Right forelimb (tissue), 1 donor: ENCODE data around the gene WEE1.
A peak's percentile ranks its signal among the peaks of the same experiment; 100 is the strongest.

Experiments
- DNase-seq: peaks from one replicate; pipeline ENCODE4 v3.0.0-alpha.2; 2018

WEE1 gene

DNA sequence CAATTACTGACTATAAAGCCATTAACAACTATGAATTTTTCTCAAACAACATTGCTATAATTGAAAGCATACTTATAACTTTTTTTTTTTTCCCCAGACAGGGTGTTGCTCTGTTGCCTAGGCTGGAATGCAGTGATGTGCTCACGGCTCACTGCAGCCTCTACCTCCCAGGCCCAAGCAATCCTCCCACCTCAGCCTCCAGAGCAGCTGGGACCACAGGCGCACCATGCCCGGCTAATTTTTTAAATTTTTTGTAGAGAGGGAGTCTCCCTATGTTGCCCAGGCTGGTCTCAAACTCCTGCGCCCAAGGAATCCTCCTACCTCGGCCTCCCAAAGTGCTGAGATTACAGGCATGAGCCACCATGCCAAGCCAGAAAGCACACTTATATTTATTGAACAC, 6.1 kb upstream of the WEE1 start:
- DNase-seq: no peak

DNA sequence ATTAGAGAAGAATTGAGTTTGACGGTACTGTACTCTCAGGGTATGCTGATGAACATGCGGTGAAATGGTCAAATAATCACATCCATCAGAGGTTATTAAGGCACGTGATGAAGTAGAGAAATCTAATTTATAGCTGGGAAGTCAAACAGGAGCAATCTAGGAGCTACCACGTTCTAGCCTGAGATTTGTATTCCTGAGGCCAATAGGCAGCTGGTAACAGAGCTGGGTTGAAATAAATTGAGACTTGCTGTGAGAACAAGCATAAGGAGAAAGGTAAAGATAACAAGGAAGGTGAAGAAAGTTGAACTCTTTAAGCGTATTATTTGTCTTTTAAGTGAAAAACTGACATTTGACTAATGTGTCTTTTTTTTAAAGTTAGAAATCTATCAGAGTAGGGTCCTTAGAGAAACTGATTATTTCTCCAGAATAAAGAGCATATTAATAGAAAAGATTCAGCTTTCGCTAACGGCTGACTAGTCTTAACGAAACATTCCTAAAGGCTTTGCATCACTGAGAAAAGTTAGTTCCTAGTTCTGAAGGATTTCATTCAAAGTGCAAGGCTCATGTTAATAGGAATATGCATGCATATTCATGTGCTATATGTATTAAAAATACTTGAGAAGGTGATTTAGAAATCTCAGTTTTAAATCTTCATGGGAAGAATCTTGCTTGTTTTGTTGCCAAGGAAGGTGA, 5.2 kb upstream of the WEE1 start:
- DNase-seq: no peak

DNA sequence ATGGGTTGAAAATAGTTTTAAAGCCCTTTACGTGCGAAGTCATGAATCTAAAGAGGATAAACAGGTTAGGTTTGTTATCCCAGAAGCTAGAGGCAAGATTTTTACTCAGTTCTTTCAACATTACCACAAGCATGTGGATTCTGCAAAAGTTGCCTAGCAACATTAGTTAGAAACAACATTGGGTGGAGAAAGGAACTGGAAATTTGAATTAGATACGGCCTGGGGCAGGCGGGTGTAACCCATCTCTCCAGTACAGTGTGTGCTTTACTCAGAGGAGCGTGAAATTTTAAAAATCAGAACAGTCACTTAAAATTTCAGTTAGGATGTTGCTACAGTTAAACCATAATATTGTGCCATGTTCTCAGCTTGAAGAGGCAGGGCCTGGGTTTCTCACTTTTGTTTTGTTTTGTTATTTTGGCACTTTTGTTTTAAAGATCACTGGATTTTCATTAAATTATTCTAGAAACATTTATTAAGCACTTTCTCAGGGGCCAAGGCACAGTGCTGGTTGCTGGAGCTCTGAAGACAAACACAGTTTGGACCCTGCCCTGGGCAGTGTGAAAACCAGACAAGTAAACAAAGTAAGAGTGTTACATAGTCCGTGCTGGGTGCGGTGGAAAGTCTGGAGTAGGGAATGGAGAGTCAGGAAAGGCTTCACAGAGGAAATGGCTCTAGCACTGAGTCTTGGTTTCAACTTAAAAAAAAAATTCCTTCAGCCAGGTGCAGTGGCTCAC, 4.4 kb upstream of the WEE1 start:
- DNase-seq: peak; percentile 64

DNA sequence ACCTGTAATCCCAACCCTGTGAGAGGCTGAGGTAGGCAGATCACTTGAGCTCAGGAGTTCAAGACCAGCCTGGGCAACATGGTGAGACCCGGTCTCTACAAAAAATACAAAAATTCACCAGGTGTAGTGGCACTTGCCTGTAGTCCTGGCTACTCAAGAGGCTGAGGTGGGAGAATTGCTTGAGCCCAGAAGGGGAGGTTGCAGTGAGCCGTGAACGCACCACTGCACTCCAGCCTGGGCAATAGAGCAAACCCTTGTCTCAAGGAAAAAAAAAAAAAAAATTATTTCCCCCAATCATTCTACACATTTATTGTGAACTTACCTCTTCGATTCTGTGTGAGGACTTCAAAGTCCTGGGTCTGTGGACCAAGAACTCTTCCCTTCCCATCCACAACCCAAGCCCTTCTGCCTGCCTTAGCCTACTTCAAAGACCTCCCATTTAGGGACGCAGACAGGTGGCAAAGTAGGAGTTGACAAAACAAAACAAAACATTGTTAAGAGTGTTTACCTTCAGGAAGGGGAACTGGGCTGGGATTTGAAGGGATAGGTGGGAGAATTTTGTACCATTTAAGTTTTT, 3.8 kb upstream of the WEE1 start:
- no peak for DNase-seq

DNA sequence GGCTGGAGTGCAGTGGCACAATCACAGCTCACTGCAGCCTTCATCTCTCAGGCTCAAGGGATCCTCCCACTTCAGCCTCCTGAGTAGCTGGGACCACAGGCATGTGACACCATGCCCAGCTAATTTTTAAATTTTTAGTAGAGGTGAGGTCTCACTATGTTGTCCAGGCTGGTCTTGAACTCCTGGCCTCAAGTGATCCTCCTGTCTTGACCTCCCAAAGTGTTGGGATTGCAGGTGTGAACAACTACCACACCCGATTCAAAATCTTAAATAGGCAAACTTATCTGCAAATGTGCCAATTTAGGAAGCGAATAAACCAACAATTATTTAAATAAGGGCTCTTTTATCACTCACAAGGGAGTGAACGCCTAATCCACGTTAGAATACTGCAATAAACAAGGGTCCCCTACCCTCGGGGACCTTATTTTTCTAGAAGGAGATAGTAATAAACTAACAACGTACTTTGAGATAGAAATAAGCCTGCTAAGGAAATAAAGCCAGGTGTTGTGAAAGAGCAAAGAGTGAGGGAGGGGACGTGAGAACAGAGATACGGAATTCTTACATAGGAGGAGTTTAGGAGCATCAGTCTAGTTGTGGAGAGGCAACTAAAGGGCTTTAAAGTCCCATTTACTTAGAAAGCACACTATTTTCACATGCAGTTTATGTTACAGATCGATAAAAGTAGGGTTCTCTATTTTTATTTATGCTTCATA, 3.0 kb upstream of the WEE1 start:
- DNase-seq: no peak

DNA sequence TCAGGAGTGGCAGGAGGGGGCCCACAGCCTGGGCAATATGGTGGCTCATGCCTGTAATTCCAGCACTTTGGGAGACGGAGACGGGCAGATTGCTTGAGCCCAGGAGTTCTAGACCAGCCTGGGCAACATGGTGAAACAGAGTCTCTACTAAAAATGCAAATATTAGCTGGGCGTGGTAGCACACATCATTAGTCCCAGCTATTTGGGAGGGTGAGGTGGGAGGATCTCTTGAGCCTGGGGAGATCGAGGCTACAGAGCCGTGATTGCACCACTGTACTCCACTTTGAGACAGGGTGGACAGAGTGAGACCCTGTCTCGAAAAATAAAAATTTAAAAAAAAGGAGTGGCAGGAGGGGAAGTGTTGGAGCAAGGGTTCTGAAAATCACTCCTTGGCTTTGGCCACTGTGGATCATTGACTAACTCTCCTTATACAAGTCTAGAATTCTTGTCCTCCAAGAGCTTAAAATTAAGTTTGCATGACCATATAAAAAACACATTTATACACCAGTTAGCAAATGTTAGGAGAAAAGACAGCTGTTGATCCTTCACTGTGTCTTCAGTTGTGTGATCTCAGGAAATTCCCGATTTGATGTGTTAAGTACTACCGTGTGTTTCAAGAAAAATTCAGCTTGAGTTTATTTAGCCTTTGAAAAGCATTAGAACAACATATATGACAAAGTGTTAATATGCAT, 2.3 kb upstream of the WEE1 start:
- no peak for DNase-seq

DNA sequence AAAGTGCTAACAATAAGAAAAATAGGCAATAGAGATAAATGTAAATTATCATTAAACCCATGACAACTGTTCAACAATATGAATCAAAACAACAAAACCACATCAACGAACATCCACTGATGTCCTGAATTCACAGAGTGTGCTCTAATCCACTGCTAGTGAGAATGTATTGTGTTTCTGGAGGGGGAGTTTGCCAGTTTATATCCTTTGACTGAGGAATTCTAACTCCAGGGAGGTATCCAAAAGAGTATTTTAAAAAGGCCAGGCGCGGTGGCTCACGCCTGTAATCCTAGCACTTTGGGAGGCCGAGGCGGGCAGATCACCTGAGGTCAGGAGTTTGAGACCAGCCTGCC, 1.7 kb upstream of the WEE1 start:
- DNase-seq: no peak

DNA sequence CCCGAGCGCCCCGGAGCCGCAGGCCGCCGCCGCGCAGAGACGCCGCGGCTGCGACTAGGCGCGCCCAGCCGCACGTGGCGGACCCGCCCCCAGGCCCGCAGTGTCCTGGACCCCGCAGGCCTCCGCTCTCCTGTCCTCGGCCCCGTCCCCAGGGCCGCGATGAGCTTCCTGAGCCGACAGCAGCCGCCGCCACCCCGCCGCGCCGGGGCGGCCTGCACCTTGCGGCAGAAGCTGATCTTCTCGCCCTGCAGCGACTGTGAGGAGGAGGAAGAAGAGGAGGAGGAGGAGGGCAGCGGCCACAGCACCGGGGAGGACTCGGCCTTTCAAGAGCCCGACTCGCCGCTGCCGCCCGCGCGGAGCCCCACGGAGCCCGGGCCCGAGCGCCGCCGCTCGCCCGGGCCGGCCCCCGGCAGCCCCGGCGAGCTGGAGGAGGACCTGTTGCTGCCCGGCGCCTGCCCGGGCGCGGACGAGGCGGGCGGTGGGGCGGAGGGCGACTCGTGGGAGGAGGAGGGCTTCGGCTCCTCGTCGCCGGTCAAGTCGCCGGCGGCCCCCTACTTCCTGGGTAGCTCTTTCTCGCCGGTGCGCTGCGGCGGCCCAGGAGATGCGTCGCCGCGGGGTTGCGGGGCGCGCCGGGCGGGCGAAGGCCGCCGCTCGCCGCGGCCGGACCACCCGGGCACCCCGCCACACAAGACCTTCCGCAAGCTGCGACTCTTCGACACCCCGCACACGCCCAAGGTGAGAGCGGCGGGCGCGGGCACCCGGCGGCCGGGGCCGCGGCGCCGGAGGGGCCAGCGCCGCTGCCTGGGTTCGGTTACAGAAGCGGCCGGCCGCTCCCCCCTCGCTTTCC, 528 bp downstream of the WEE1 start:
- DNase-seq: no peak

DNA sequence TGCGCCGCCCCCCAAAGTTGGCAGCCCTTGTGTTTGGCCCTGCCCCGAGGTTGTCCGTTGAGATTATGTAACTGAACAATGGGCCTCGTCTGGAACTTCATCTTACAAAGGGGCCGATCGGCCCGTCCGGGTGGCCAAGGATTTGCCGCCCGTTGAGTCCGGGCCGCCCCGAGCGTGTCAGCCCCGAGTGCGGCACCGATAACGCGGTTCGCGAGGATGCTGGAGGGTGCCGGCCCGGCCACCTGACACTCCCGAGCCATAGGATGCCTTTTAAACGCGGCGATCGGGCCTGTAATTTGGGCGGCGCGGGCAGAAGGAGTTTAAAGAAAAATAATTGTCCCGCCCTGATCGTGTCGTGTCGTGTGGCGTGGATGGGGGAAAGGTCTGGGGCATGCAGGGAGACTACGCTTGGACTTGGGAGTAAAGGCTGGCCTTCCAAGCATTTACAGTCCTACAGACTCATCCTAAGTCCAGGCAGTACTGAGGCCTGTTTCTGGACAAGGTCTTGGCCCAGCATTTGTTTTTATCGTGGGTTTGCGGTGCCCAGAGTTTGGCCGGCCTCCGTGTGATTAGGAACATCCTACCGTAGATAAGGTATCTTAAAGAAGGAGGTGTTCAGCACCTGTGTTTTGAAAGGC, 1.3 kb downstream of the WEE1 start:
- DNase-seq: peak; percentile 71

DNA sequence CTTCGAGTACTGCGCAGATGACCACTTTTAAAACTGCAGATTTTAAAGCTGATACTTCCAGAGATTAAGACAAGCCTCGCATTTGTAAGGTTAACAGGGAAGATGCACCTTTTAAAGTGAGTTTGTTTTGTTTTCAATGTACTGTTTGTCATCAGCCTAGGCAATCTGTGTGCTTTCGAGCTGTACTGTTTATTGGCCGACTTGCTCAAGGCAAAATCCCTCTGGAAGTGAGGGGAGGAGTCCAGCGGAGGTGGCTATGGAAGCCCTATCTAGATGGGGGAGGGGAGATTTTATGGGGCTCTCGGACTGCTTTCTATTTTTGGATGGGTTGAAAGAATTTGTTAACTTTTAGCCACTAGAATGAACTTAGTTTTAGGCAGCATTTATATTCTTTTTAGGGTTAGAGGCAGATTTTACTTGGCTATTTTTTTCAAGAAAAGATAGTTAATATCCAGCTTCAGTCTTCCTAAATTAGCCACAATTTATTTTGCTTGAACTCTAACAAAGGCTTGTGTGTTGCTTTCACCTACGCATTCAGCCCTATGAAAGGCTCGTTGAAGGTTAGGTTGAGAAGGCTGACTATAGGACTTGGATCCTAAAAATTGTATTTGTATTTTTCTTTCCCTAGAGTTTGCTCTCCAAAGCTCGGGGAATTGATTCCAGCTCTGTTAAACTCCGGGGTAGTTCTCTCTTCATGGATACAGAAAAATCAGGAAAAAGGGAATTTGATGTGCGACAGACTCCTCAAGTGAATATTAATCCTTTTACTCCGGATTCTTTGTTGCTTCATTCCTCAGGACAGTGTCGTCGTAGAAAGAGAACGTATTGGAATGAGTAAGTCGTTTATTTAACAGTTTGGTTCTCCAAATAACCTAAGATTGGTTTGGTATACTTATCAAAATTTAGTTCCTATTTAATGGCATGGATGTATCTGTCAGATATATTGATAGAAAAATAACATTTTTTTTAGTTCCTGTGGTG, 2.1 kb downstream of the WEE1 start:
- peak; percentile 66 for DNase-seq

DNA sequence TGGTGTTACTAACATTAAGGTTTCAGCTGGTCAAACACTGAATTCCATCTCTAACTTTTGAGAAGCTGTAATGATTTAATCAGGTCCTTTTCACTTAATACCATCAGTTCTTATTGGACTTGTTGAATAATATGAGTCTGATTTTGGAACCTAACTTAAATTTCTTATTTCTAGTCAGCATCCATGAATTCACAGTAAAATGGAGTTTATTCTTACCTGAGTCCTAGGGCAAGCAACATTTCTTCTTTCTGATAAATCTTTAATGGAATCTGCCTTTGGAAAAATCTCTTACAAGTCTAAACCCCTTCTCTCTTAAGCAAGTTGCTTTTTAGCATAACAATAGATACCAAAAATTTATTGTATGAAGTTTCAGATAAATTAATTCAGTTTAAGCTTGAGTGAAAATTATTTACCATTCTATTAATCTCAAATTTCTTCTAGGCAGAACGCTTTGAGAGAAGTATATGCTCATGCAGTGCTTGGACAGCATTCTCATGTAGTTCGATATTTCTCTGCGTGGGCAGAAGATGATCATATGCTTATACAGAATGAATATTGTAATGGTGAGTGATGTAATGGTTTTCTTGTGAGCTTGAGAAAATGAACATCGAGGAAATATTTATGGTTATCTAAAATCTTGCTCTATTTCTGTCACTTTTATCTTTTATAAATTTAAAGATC, 3.4 kb downstream of the WEE1 start:
- DNase-seq: no peak

DNA sequence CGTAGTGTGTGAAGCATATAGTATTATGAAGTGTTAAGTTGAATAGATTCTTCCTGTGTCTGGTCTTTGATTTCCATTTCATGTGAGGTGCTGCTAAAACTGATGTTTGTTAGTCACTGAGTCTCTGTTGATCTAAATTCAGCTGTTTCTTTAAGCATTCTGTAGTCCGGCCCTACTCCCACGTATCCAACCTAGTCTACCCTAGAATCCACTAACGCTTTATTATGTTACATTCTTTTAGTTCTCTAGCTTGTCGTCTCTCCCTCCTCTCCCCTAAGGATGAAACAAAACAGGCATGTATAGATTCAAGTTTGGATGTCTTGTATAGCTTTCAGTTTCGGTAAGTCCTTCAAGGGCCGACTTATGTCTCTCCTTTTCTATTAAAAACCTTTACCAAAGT, 4.1 kb downstream of the WEE1 start:
- DNase-seq: no peak

DNA sequence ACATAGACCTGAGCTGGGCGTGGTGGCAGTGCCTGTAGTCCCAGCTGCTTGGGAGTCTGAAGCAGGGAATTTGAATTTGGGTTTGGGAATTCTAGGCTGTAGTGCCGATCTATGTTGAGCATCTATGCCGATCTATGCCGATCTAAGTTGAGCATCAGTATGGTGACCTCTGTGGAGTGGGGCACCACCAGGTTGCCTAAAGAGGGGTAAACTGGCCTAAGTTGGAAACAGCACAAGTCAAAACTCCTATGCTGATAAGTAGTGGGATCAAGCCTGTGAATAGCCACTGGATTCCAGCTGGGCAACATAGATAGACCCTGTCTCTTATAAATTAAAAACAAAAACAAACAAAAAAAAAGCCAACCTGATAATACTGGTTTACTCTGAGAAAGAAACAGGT, 7.4 kb downstream of the WEE1 start:
- DNase-seq: no peak

DNA sequence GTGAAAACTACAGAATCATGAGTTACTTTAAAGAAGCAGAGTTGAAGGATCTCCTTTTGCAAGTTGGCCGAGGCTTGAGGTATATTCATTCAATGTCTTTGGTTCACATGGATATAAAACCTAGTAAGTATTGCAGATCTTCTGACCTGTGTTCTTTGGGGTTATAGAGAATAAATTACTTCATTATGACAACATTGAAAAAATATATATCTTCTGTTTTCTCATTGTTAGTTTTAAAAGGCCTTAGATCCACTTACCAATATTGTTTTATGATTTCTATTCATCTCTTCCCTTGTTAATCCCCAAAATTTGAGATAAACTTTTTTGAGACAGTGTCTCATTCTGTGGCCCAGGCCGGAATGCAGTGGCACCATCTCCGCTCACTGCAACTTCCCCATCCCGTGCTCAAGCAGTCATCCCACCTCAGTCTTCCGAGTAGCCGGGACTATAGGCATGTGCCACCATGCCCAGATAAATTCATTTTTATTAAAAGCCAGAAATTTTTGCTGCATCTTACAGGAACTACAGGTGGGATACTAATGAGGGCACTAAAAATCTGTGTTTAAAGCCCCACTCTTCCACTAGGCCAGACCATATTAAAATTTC, 8.2 kb downstream of the WEE1 start:
- no peak for DNase-seq

DNA sequence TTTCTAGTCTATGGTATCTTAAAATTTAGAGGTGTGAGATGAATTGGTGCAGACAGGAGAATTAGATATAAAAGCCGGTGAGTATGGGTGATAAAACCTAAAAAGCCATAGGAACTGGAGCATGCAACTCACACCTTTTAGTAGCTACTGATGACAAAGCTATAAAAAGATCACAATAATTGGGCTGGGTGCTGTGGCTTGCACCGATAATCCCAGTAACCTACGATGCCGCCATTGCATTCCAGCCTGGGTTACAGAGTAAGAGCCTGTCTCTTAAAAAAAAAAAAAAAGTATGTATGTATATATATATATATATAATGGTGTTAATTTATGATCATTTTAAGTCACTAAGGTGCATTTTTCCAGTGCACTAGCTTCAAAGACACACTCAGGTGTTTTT, 17.2 kb downstream of the WEE1 start:
- no peak for DNase-seq

DNA sequence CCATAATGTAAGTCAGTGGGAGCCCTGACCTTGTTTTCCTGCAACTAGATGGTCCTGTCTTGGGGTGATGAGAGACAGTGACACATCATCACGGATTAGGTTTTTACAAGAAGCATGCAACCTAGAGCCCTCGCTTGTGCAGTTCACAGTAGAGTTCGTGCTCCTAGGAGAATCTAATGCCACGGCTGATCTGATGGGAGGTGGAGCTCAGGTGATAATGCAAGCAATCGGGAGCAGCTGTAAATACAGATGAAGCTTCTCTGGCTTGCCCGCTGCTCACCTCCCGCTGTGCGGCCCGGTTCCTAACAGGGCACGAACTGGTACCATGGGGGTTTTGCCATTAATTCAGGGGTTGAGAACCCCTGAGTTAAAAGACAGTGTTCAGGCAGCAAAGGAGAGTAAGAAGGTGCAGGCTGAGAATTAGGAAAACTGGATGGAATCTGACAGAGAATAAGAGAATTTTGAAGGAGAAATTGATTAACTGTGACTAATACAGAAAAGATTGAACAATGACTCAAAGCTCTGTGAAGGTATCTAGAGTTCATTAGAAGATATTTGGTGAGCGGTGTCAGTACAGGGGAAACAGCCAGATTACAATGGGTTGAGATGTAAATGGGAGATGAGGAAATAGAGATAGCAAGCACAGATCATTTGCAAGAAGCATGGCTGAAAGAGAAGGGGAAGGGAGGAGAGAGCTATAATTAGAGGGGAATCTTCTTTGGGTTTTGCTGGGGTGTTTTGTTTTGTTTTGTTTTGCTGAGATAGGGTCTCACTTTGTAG, 21.0 kb downstream of the WEE1 start:
- no peak for DNase-seq

DNA sequence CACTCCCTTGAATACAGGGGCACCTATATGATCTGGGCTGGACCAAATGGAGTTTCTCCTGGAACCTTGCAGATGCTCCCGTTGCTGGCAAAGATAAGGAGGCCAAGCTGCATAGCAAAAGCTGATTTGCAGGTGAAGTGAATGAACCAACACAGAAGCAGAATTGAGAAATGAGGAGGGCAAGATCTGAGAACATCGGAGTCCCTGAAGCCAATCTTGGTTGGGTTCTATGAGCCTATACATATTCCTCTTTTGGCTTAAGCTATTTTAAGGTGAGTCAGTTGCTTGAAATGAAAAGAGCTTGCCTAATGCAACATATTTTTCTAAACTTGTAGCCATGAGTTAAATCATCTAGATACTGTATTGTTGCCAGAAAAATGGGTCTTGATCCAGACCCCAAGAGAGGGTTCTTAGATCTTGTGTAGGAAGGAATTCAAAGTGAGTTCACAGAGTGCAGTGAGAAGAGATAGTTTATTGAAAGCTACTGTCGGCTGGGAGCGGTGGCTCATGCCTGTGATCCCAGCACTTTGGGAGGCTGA, 23.5 kb downstream of the WEE1 start:
- DNase-seq: no peak

DNA sequence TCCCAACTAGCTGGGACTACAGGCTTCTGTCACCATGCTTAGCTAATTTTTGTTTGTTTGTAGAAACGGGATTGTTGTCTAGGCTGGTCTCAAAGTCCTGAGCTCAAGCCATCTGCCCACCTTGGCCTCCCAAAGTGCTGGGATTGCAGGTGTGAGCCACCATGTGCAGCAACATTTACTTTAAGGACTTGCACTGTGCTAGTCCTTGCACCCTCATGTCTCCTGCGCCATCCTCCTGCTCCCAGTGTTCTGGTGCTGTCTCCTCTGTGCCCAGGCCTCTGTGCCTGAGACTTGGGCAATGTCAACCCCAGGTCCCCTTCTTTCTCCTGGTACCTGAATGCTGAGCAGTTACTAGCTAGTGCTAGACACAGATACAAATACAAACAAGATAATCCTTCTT, 26.7 kb downstream of the WEE1 start:
- no peak for DNase-seq
